ENCODE measurements around the gene DNM3.

DNA sequence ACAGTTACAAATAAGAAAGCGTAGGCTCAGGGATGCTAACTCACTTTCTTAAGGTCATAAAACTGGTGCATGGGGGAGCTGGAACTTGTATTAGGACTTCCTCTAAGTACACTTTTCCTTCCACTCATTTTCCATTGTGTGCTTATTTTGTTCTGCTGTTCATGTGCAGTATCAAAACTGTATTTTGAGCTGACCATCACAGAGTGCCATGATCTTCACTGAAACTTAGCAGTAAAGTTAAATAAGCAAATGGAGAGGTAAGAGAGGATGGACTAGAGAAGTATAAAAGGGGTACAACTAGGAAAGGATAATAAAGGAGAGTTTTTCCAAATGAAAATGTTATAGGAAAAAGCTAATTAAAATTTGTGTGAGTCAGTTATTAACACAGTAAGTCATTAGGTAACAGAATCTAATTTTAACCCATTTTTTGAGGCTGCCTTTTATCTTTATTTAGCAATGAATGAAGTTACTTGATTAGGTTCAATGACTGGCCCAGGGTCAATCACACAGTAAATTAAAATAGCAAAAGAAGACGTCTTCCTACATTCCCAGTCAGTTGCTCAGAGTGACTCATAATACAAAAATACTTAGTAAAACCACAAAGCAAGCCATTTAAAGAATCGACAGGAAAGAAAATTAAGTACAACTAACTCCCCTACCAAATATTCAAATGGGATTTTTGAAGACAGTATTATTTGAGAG, 413.4 kb downstream of the DNM3 start:
- TF ChIP-seq POLR2AphosphoS5 (IDR thresholded peaks at IDR 0.05; ENCODE audit: borderline replicate concordance, low read depth, low read length) (no peak), EZH2 (IDR thresholded peaks at IDR 0.05) (no peak), FOXP2 (optimal IDR thresholded peaks at IDR 0.05; ENCODE audit: control extremely low read depth, extremely low read length, insufficient read depth) (no peak)

Data from SK-N-MC (cell line).